Sigmoid colon (tissue), 4 donors: Measurements from ENCODE around the gene CTRB2.

Source experiments
- CTCF ChIP-seq, 4 experiments: fragments of 450-650 bp in 3 of 4; fragments of 200-600 bp in 1 of 4; IDR thresholded peaks; one replicate each; pipeline ENCODE4 v1.5.1; 2016 to 2019; ENCODE audit warnings: antibody characterized with exemption in 4 of 4, mild to moderate bottlenecking in 3 of 4, moderate library complexity in 2 of 4
- EP300 ChIP-seq, 4 donors: sonication (generic); formaldehyde crosslinking; IDR thresholded peaks; one replicate each; pipeline ENCODE4 v1.6.1; 2017; ENCODE audit warnings: antibody characterized with exemption in 4 of 4
- POLR2A ChIP-seq, 2 donors: fragments of 450-650 bp; IDR thresholded peaks; one replicate each; pipeline ENCODE4 v1.6.1; 2016; ENCODE audit warnings: antibody characterized with exemption in 2 of 2, mild to moderate bottlenecking in 2 of 2, moderate library complexity in 2 of 2
- POLR2AphosphoS5 ChIP-seq, 4 donors: sonication (generic); formaldehyde crosslinking; IDR thresholded peaks; one replicate each; pipeline ENCODE4 v1.6.1; 2017; ENCODE audit warnings: antibody characterized with exemption in 4 of 4

DNA sequence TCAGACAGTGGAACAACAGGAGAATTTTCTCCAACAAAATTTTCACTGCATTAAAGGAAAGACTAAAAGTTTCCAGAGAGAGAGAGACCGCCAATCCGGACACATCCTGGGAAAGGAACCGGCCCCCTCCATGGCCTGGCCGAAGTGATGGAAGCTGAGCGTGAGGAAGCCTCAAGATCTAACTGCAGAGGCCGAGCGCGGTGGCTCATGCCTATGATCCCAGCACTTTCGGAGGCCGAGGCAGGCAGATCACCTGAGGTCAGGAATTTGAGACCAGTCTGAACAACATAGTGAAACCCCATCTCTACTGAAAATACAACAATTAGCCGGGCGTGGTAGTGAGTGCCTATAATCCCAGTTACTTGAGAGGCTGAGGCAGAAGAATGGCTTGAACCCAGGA is 3.9 kb downstream of the CTRB2 start:
- TF ChIP-seq CTCF (IDR thresholded peaks at IDR 0.05) (no peak), EP300 (IDR thresholded peaks at IDR 0.05) (no peak), POLR2A (IDR thresholded peaks at IDR 0.05) (no peak), POLR2AphosphoS5 (IDR thresholded peaks at IDR 0.05) (no peak)
